ENCODE data around the gene KIAA0513.

Gene KIAA0513

DNA sequence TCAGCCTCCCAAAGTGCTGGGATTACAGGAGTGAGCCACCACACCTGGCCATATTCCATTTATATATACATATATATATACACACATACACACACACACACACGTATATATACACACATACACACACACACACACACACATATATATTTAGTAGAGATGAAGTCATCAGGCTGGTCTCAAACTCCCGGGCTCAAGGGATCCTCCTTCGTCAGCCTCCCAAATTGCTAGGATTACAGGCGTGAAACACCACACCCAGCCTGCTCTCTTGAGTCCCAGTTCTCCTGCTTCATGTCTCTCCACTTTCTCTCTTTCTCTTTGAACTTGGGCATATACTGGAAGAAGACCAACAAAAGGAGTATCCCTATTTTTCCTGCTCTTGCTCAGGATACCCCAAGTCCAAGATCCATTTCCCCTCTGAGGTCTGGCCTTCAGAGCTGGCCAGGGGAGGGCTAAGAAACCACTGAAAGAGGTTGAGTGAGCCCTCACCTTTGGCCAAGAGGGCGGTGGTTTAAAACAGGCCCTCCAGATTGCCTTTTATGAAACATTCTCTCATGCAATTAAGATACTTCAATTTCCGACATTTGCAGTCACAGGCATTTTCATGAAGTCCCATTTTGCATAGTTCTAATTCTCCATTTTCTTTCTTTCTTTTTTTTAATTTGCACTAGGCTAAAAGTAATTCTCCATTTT is 46.8 kb downstream of the KIAA0513 start:
- no peak for DNase-seq

DNA sequence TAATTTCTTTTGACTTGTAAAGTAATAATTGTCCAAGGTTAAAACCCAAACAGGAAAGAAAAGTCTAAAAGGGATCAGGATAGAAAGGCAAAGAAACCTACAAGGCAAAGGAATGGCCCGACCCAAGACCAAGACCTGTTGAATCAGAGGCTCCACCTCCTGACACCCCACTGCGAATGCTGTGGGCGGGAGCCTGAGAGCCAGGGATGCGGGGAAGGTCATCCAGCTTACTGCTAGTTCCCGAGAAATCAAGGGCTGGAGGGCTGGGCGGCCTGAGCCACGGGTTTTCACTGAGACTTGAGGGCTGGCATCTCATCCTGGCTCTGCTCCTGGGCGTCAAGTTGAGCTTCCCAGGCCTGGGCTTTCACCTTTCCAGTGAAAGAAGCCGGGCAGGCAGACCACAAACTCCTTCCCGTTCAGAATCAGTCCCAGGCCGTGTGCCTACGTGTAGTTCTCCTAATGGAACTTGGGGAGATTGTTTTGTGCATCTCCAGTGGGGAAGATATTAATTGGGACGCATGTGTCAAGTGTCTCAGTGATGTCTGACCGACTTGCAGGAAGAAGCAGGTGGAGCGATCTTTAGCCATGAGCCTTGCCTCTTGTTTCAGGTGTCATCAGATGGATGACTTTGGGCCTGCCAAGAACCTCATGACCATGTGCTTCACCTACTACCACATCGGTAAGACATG is 47.8 kb downstream of the KIAA0513 start:
- no peak for DNase-seq

DNA sequence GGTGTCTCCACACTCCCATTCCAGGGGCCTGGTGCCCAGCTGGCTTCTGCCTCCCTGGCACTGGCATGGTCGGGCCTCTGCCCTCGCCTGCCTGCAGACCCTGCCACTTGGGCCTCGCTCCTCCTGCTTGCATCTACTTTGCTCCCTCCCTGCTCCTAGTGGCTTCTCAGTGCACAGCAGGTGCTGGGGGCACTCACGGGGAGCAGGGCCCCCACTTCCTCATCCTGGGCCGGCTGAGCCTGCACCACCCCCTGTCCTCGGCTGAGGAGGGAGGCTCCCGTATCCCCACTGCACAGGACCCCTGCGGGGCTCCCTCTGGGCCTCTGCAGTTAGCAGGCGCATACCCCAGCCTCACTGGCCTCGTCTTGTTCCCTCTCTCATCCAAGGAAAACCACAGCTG is 49.4 kb downstream of the KIAA0513 start:
- no peak for DNase-seq

DNA sequence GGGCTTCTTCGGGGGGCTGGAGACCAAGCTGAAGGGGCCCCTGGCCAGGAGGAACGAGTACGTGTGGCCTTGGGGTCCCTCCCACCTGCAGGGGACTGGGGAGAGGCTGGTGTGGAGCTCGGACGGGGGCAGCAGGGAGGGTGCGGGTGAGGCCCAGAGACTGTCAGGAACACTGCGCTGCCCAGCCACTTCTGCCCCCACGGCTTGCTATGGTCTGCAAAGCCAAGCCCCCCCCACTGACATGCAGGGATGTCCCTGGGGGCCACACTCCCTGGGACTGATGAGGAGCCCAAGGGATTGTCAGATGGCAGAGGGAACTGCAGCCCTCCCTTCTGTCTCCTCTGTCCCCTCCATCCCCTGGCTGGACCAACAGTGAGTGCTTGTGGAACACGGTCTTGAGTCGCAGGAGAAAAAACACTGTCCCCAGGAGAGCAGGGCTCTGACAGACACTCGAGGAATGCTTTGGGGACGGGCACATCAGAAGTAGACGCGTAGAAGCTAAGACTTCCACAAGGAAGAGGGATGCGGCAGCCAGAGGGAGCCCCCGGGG is 50.1 kb downstream of the KIAA0513 start:
- no peak for DNase-seq

DNA sequence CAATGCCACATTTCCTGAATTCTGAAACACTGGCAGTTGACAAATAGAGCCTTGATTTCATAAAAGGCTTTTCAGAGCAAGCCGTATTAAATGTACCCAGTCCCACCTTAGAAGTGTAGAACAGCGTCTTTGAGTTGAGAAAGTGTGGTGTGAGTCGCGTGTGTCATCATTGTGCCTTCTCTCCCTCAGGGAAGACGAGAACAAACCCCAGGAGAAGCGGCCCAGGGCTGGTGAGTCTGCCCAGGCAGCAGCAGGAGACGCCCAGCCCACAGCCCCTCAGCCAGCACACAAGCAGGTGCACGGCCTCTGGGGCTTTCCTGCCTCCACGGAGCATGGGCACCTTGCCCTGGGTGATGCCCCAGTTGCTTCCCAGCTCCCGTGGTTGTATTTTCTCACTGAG is 50.6 kb downstream of the KIAA0513 start:
- peak; percentile 32 for DNase-seq

DNA sequence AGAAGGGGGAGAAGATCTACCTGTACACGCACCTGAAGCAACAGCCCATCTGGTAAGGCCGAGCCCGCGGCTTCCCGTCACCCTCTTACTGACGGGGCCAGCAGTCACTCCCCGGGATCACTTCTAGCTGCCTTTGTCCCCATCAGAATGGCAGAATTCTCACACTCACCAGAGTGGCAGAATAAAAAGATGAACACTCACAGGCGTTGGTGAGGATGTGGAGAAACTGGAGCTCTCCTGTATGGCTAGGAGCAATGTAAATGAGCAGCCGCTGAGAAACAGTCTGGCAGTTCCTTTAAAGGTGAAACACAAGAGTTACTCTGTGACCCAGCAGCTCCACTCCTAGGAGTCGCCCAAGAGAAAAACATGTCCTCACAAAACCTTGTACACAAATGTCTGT is 51.4 kb downstream of the KIAA0513 start:
- no peak for DNase-seq

DNA sequence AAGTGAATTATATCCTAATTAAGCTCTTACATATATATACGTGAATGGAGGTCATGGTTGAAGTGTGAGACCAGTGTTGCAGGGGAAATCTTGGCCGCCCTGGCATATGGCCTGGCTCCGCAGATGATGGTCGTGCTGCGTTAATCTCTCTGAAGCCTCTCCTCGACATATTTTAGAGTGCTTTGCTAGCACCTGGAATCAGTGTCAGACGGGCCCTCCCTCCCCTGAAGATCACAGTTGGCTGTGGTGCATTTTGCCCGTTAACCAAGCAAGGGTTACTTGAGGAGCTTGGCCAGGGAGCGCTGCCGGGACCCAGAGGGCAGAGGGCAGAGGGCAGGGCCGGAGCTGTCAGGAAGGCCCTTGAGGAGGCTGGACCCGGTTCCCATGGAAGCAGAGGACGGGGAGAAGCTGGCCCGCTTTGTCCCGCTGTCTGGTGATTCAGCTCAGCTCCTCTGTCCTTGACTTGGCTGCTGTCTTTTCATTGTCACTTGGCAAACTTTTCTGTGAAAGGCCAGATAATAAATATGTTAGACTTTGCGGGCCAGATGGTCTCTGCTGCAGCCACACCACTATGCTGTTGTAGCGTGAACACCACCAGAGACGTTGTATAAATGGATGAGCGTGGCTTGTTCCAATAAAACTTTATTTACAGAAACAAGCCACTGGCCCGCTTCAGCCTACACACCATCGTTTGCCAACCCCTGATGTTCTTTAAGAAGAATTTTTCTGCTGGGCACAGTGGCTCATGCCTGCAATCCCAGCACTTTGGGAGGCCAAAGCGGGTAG is 52.4 kb downstream of the KIAA0513 start:
- DNase-seq, result no peak

DNA sequence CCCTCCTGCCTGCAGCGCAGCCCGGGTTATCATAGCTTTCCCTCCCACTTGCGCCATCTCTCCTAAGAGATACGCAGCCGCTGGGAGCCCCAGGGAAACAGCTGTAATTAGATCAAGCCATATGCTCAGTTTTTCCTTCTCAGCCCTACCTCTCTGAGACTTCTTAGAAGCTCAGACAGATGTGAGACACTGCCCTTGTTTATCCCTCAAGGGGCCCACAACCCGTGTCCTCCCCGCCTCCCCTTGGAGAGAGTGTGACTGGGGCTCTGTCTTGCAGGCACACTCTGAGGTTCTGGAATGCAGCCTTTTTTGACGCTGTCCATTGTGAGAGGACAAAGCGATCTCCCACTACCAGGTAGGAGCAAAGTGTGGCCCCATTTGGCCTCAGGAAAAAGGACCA is 53.4 kb downstream of the KIAA0513 start:
- no peak for DNase-seq

DNA sequence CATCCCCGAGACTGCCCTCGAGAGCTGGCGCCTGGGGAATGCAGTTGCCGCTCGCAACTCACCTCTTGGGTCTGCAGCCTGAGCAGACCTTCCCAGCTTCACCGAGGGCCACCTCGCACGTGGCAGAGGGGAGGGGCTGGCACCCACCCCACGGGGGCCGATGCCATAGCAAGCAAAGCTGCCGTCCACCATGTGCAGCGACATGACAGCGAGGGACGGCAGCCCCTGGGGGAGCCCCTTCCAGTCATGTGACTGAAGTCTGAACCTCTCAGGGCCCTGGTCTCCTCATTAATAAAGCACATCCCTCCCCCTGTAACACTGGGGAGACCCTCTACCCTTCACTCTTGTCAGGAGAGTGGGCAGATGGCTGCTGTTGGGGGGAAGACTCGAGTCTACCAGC is 54.2 kb downstream of the KIAA0513 start:
- no peak for DNase-seq

DNA sequence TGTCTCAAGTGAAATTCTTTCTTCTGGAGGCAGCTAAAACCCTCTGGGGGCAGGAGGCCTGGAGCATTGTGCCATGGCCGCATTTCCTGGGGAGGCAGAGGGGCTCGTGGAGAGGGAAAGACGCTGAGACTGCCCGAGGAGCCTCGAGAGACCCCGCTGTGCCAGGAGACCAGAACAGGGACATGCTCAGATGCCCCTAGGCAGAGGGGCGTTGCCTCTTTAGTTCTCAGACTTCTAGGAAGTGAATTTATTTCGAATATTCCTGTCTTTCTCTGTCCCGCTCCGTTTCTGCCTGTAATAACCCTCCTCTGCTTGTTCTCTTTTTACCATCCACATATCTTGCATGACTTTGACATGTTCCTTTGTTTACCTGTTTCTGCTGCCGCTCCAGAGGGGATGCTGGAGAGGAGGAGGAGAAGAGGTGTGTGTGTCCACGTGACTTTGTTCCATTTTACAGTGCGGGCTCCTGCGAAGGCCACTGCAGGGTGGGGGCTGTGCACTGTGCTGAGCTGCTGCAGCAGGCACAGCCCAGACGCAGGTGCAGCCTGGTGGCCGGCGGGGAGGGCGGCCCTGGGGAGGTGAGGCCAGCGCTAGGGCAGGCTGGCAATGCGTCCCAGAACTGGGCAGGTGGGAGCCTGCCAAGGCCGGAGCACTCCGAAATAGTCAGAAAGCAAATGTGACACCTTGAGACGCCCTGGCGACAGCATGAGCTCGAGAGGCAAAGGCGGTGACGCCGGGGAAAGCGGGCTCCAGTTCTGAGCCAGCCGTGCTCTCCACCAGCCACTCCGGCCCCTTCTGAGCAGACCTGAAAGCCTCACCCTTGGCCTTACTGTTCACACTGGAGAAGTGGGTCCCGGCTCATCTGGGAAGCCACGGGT is 54.8 kb downstream of the KIAA0513 start:
- no peak for DNase-seq

DNA sequence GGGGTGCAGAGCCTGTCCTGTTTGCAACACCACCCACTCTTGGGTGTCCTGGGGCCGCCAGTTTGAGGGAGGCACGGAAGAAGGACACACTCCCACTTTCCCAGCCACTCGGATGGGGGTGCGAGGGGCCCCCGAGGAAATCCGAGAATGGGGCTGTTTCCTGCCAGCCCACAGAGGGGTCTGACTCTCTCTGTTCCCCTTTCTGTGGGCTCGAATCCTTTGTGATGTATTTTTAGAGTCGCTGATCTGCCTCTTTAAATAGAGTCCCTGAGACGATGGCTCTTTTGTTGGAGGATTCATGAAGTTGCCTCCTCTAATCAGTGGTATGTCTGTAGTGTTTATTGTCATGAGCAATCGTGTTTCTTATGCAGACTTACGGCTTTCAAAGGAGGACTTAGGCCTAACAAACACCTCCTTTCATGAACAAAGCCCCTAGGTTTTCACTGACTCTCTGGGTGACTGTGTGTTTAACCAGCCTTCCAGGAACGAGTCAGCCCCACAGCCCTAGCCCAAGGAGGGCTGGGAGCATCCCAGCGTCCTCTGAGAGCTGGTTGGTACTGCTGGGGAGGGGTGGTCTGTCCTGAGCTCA is 55.5 kb downstream of the KIAA0513 start:
- peak; percentile 18 for DNase-seq

DNA sequence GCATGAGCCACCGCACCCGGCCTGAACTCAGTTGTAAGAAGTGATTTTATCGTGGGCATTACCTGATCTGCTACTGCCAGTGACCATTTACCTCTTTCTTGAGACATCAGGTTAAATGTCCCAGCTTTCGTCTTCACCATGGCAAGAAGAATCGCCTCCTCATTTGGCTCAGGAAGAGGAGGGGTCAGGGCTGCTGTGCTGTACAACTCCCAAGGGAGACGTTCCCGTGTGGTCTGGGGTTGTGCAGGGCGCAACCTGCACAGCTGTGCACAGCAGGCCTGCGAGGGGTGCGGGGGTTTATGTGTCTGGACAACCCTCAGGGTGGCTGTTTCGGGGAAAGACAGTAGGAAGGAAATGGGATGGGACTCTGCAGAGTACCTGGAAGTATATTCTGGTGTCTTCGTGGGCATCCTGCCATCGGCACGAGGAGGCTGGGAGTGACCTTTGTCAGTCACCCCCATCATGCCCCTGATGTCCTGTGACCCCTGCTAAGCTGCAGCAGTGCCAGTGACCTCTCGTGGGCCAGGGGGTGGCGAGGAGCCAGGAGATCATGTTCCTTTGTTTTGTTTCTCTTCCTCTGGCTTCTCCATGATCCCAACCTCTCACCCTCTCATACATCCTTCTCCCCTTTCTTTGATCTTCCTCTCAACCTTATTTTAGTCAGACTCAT is 57.4 kb downstream of the KIAA0513 start:
- DNase-seq, result no peak

DNA sequence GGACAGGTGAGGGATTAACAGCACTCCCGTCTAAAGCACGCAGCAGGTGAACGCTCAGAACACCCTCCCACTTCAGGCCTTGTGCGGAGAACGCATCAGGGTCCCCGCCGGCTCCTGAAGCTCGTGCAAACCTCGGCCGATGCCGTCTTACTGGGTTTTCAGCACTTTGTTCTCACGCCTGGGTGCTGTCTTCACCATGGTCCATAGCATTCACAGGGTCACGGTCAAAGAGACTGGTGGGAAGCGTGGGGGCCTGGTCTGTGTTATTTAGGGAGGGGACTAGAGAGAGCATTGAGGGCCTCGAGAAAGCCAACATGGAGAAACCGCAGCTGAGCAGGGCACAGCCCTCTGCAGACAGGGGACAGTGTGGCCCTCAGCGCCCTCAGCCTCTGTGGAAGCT is 58.1 kb downstream of the KIAA0513 start:
- no peak for DNase-seq

DNA sequence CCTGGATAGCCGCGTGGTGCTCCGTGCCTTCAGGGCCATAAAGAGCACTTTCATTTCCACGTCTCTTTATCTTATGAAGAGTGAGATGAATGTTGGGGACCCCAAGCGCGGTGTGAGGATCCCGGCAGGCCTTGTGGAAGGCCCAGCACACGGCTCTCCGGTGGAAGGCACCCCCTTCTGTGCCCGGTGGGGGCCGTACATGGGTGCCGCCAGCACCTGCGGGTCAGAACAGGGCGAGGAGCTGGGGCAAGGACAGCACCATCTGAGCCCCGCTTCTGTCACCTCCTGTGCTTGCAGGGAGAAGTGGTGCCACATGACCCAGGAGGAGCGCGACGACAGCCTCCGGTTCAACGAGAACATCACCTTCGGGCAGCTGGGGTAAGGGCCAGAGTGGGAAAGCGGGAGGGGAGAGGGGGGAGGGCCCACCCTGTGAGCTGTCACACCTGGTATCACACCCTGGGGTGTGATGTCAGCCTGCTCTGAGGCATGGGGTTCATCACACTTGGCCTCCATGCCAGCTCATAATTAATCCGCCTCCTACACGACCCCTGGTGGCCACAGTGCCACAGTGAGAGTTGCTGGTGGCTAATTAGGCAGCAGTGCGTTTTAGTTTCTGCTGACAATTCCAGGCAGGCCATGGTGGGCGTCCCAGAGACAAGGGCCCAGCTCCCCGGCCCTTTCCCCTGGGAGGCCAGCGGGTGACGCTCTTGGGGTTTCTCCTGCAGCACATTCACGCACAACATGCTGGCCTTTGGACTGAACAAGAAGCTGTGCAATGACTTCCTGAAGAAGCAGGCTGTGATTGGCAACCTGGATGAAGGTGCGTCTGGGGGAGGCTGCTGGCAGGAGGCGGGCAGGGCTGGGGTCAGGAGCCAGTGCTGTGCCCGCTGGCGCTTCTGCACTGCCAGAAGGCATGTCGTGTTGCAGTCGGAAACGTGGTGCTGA is 59.0 kb downstream of the KIAA0513 start:
- peak; percentile 91 for DNase-seq

DNA sequence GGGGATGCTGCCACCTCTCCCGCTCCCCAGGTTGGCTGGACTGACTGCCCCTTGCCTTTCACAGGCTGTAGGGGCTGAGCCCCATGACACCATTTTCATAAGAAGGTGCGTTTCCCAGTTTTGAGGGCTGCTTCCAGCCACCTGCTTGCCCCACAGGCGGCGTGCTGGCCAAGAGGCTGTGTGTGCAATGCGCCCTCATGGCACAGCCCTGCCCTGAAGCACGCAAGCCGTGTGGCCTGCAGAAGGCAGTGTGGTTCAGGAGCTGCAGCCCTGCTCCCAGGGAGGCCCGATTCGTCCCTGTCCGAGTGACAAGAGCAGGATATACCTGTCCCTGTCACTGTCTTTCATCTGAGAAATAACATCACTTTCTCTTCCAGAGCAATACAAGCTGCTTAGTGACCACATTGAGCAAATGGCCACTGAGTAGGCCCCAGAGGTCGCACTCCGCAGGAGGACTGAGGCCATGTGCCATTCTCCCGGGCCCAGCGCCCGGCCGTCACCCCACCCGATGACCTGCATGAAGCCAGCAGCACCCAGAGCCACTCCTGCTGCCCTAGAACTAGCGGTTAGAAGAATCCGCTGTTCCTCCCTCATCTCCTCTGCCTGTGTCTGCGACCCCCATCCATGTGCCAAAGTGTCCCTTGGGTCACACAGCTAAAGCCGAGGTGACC is 60.4 kb downstream of the KIAA0513 start:
- no peak for DNase-seq

DNA sequence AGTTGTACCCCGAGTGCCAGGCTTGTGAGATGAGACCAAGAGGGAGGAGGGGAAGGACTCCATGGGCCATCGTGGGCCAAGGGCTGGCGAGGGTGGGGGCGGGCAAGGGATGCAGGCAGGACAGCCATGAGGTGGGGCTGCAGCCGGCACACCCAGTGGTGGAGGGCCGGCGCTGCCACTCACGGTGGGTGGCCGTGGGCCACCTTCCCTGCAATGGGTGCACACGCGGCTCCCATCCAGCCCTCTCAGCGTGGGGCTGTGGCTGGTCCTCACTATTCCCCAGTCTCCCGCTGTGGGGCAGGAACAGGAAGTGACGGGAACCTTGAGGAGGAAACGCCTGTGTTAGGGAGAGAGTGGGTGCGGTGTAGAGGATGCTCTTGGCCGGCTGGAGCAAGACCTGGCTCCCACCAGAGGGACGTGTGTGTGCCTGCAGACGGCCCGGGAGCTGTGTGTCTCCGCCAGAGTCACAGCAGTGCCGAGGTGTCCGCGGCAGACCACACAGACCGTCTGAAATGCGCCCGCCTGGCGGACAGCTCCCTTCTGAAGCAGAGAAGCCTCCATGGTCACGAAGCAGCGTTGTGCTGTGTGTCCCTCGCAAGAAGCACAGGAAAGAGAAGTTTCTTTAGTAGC is 61.1 kb downstream of the KIAA0513 start:
- DNase-seq, result no peak

DNA sequence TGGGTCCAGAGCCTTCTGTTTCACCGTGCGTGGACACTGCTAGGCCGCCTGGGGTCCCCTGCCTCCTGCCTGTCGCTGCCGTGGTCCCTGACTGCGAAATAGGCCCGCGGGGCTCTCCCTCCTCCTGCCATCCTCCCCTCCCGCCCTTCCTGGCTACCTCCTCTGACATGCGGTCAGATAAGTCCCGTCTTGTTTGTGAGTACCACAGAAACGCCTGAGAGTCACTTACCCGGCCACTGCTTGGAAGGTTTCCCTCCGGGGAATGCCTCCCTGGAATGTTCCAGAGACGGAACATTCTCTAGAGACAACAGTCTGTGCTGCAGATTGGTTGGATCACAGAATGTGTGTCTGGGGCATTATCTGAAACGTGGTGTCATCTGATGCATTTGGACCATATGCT is 61.9 kb downstream of the KIAA0513 start:
- no peak for DNase-seq

DNA sequence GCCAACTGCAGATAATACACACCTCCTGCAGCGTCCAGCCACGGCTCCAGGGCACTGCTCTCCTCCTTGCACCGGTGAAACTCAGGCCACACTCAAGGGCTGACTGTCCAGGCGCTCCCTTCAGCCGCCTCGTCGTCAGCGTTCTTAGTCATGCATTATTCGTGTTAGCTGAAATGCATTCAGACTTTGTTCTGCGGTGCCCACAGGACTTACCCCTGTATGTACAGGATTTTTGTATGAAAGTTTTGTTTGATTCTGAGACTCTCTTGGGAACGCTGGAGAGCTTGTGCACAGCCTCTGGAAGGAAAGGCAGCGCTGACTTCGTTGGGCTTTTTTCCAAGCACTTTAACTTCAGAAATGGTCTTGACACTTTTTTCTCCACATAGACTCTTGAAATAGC is 62.6 kb downstream of the KIAA0513 start:
- no peak for DNase-seq

DNA sequence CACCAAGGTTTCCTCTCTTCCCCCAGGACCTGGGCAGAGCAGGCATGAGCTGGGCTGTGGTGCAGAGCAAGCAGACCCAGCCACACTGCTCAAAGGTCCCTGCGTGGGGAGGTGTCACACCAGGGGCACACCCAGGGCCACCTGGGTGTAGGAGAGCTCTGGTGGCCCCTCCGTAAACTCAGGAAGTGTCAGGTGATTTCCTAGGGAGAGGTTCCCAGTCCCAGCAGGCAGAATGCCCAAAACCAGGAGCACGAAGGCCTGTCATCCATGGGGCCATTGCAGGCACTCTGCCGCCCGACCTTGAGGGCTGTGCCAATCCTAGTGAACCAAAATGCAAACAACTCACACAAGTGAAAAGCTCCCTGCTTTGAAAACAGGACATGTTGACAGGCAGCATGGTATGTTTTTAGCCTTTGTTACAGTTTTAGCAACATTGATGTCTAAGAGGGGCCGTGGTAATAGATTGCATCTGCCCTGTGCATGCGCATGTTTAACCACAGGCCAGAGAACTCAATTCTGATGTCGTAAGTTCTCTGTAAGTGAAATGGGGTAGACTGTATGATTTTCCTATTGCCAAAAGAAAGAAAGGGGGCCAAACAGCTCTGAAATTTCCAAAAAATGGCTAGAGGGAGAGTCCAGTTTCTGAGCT is 63.4 kb downstream of the KIAA0513 start:
- peak; percentile 49 for DNase-seq

Data from hematopoietic multipotent progenitor cell treated with erythropoietin and hydrocortisone succinate and interleukin-3 and kit ligand, for 6 days (in vitro differentiated cells).